ENCODE measurements around the gene CAPN13. TPM values are rescaled to one million over a fixed set of nuclear protein-coding genes. Genes with fewer than 3 reads are reported as not detected.

The CAPN13 gene

Small RNAs within 50 kb of the gene (small RNA-seq; reads per million reads assigned to genes)
- not detected for gene AC092569.1
